OCI-LY1 (cell line): ENCODE data around the gene ASB2.

ENCODE experiments used
- H2AFZ ChIP-seq: fragments of 200-600 bp; sonication (generic), shearing (Covaris generic); 2 replicates; pipeline ENCODE4 v1.6.0; 2014; ENCODE audit warnings: antibody characterized with exemption, mild to moderate bottlenecking, low read length
- H3F3A ChIP-seq: fragments of 200-600 bp; sonication (generic), shearing (Covaris generic); 2 replicates; pipeline ENCODE4 v1.6.0; 2014; ENCODE audit warnings: mild to moderate bottlenecking, antibody characterized with exemption, low read length, moderate library complexity; ENCODE audit not compliant: insufficient read depth
- H3K27ac ChIP-seq: fragments of 200-600 bp; sonication (generic); 2 replicates; pipeline ENCODE4 v1.5.1; 2014; ENCODE audit warnings: low read length, mixed run types, mild to moderate bottlenecking, low read depth; ENCODE audit not compliant: poor library complexity, severe bottlenecking
- H3K27me3 ChIP-seq: fragments of 200-600 bp; sonication (generic); 2 replicates; pipeline ENCODE4 v1.6.0; 2014; ENCODE audit warnings: antibody characterized with exemption, mild to moderate bottlenecking, low read length, moderate library complexity; ENCODE audit not compliant: insufficient read depth
- H3K36me3 ChIP-seq: fragments of 200-600 bp; sonication (generic); 2 replicates; pipeline ENCODE4 v1.6.1; 2014; ENCODE audit warnings: mild to moderate bottlenecking, antibody characterized with exemption, low read length, moderate library complexity, mixed read lengths; ENCODE audit not compliant: insufficient read depth
- H3K4me1 ChIP-seq: fragments of 200-600 bp; sonication (generic); 2 replicates; pipeline ENCODE4 v1.5.1; 2014; ENCODE audit warnings: mild to moderate bottlenecking, low read length, moderate library complexity; ENCODE audit not compliant: insufficient read depth, severe bottlenecking
- H3K4me2 ChIP-seq: fragments of 200-600 bp; sonication (generic), shearing (Covaris generic); 2 replicates; pipeline ENCODE4 v1.6.1; 2014; ENCODE audit warnings: low read length
- H3K4me3 ChIP-seq: fragments of 200-600 bp; sonication (generic); 2 replicates; pipeline ENCODE4 v1.5.1; 2014; ENCODE audit warnings: low read length, low read depth, mild to moderate bottlenecking, mixed read lengths; ENCODE audit not compliant: poor library complexity, severe bottlenecking
- H3K79me2 ChIP-seq: fragments of 200-600 bp; shearing (Covaris generic); 2 replicates; pipeline ENCODE4 v1.6.1; 2016; ENCODE audit warnings: mixed run types, low read length, mixed read lengths; ENCODE audit not compliant: insufficient read depth
- H3K9ac ChIP-seq: fragments of 200-600 bp; sonication (generic), shearing (Covaris generic); 2 replicates; pipeline ENCODE4 v1.6.1; 2014; ENCODE audit warnings: mild to moderate bottlenecking, low read length, mixed read lengths
- H3K9me2 ChIP-seq: fragments of 200-600 bp; sonication (generic), shearing (Covaris generic); 2 replicates; pipeline ENCODE4 v1.6.1; 2014; ENCODE audit warnings: low read depth, mild to moderate bottlenecking, low read length, mixed read lengths
- H3K9me3 ChIP-seq: fragments of 200-600 bp; shearing (Covaris generic); 2 replicates; pipeline ENCODE4 v1.6.1; 2014; ENCODE audit warnings: low read length, mixed read lengths
- H4K20me1 ChIP-seq: fragments of 200-600 bp; sonication (generic), shearing (Covaris generic); 2 replicates; pipeline ENCODE4 v1.6.0; 2016; ENCODE audit warnings: mild to moderate bottlenecking, low read length; ENCODE audit not compliant: insufficient read depth
- EZH2 ChIP-seq: fragments of 200-600 bp; sonication (generic), shearing (Covaris generic); IDR thresholded peaks from 2 replicates; pipeline ENCODE4 v1.8.0; 2017; ENCODE audit warnings: borderline replicate concordance, mixed run types, mild to moderate bottlenecking, antibody characterized with exemption, low read length, moderate library complexity, mixed read lengths
- TF ChIP-seq, protein P1 (sequence below): fragments of 200-600 bp; sonication (generic), shearing (Covaris generic); IDR thresholded peaks from 2 replicates; pipeline ENCODE4 v1.5.1; 2017; ENCODE audit warnings: mild to moderate bottlenecking, antibody characterized with exemption, low read length, moderate library complexity, mixed read lengths

Gene ASB2

GRCh38 chr14:93977171-93977570 lies 801 bp upstream of the ASB2 start:
- Histone ChIP-seq H3K4me1 (peaks cover 95% of the 10 kb centered on the region), H3K4me2 (peak overlapping the region; percentile 70)

DNA sequence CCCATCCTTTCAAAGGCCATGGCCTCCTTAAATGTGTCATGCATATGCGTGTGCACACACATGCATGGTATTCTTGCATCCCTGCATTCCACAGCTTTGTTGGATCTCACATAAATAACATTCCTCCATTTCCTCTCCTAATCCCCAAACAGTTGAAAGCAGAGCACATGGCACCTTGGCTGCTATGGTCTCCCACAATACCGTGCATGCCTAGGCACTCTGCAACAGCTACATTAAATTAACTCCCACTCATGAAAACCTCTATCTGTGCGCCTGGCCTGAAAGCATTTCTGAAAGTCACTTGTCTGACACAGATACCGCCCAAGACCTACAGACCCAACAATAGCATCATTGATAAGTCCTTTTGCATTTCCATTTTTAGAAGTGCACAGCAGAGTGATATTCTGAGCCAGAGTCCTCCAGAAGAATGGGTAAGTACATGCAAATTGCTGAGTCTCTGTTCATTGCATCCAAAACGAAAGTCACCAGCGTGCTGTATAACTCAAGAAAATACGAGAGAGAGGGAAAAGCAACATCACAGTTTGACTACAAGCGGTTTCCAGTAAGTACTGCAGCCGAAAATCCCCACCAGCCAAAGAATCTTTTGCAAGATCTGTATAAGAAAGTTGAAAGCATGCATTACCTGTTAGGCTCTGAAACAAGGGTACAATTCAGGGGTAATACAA lies 436 bp downstream of the ASB2 start:
- Histone ChIP-seq H3K27ac (peak overlapping the region; percentile 100), H3K27me3 (no peaks in the 10 kb centered on the region), H3K4me3 (peak overlapping the region; percentile 50), H3K36me3 (no peaks in the 10 kb centered on the region), H4K20me1 (no peaks in the 10 kb centered on the region), H3F3A (peaks cover 18% of the 10 kb centered on the region), H3K79me2 (no peaks in the 10 kb centered on the region), H3K9me2 (no peaks in the 10 kb centered on the region), H3K9ac (peak overlapping the region; percentile 84), H3K9me3 (no peaks in the 10 kb centered on the region; the same call in 1 of the 2 replicates), H3K4me1 (peaks cover 98% of the 10 kb centered on the region), H3K4me2 (peak overlapping the region; percentile 70), H2AFZ (no peak overlapping the region)
- TF ChIP-seq, protein P1, sequence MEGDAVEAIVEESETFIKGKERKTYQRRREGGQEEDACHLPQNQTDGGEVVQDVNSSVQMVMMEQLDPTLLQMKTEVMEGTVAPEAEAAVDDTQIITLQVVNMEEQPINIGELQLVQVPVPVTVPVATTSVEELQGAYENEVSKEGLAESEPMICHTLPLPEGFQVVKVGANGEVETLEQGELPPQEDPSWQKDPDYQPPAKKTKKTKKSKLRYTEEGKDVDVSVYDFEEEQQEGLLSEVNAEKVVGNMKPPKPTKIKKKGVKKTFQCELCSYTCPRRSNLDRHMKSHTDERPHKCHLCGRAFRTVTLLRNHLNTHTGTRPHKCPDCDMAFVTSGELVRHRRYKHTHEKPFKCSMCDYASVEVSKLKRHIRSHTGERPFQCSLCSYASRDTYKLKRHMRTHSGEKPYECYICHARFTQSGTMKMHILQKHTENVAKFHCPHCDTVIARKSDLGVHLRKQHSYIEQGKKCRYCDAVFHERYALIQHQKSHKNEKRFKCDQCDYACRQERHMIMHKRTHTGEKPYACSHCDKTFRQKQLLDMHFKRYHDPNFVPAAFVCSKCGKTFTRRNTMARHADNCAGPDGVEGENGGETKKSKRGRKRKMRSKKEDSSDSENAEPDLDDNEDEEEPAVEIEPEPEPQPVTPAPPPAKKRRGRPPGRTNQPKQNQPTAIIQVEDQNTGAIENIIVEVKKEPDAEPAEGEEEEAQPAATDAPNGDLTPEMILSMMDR: no peak
- TF ChIP-seq EZH2: no peak

More at GRCh38 chr14:93977171-93977570, 801 bp upstream of the ASB2 start:
- H3K27ac ChIP-seq: peak overlapping the region; percentile 100
- H3F3A ChIP-seq: peaks cover 18% of the 10 kb centered on the region; the same call in 1 of the 2 replicates
- H4K20me1 ChIP-seq: no peaks in the 10 kb centered on the region
- H3K9ac ChIP-seq: peak overlapping the region; percentile 84
- H2AFZ ChIP-seq: no peak overlapping the region
- H3K9me2 ChIP-seq: no peaks in the 10 kb centered on the region
- no peaks in the 10 kb centered on the region for H3K27me3 ChIP-seq
- no peak for TF ChIP-seq EZH2
- TF ChIP-seq, protein P1: no peak
- no peaks in the 10 kb centered on the region; the same call in 1 of the 2 replicates for H3K9me3 ChIP-seq
- no peaks in the 10 kb centered on the region for H3K79me2 ChIP-seq
- H3K36me3 ChIP-seq: no peaks in the 10 kb centered on the region
- peak overlapping the region; percentile 50 for H3K4me3 ChIP-seq

- Histone ChIP-seq H3K4me2 (peak overlapping the region; percentile 70), H3K27me3 (no peaks in the 10 kb centered on the region), H3K27ac (peak overlapping the region; percentile 100)
These were observed 1.5 kb downstream of the ASB2 start for GRCh38 chr14:93974833-93975232.

More at GRCh38 chr14:93974833-93975232, 1.5 kb downstream of the ASB2 start:
- peaks cover 18% of the 10 kb centered on the region for H3F3A ChIP-seq
- no peaks in the 10 kb centered on the region for H3K79me2 ChIP-seq
- H3K4me1 ChIP-seq: peaks cover 99% of the 10 kb centered on the region
- TF ChIP-seq, protein P1: no peak
- no peak for TF ChIP-seq EZH2
- no peaks in the 10 kb centered on the region for H4K20me1 ChIP-seq
- H2AFZ ChIP-seq: no peak overlapping the region
- H3K9ac ChIP-seq: peak overlapping the region; percentile 84
- H3K9me3 ChIP-seq: no peaks in the 10 kb centered on the region; the same call in 1 of the 2 replicates
- H3K4me3 ChIP-seq: peak overlapping the region; percentile 50
- no peaks in the 10 kb centered on the region for H3K9me2 ChIP-seq
- no peaks in the 10 kb centered on the region for H3K36me3 ChIP-seq
